ENCODE results near the gene PIGZ. TPM values are rescaled to one million over a fixed set of nuclear protein-coding genes. Genes with fewer than 3 reads are reported as not detected.

The PIGZ gene
- total and polyA plus RNA-seq, 5 donors from 2014 or later = 0.34 to 0.47 (median 0.42) TPM; not detected in 1

- no peaks in the 10 kb centered on the region for H3K36me3 ChIP-seq (ENCODE audit: control insufficient read depth, insufficient read depth, low read length)
- peaks cover 3% of the 10 kb centered on the region for H3K27me3 ChIP-seq (ENCODE audit: control insufficient read depth, insufficient read depth, low read length)
- peak overlapping the region in 1 of 3 donors; percentile 20 for H3K27ac Mint-ChIP-seq
- H3K4me1 ChIP-seq (ENCODE audit: control insufficient read depth, insufficient read depth, low read length, poor library complexity, severe bottlenecking) = peaks cover 11% of the 10 kb centered on the region
- no peaks in the 10 kb centered on the region for H3K9me3 ChIP-seq (ENCODE audit: control insufficient read depth in 2 of 2, low read length in 2 of 2)
- ATAC-seq (ENCODE audit: low read depth in 2 of 2) (peak; percentile 64 to 73), DNase-seq (peak; percentile 58 to 64 (median 61))
- no peaks in the 10 kb centered on the region for H3K36me3 Mint-ChIP-seq
- H3K27ac ChIP-seq (ENCODE audit: insufficient read depth, low read length, poor library complexity, severe bottlenecking) = no peak overlapping the region
- H3K4me3 ChIP-seq (ENCODE audit: low read depth, low read length) = no peak overlapping the region
- H3K4me1 Mint-ChIP-seq = peaks cover 0 to 18% (median 3%) of the 10 kb centered on the region in 4 donors
- peak overlapping the region; percentile 83 to 96 (median 87) for H3K4me3 Mint-ChIP-seq
- H3K9me3 Mint-ChIP-seq = no peaks in the 10 kb centered on the region
- peaks cover 13% of the 10 kb centered on the region for H3K27me3 Mint-ChIP-seq
Observed at GRCh38 chr3:196969660-196970546, 1.3 kb upstream of the PIGZ start.

- Mint-ChIP-seq H3K27me3 (peaks cover 17% of the 10 kb centered on the region), H3K9me3 (no peaks in the 10 kb centered on the region), H3K4me3 (peak overlapping the region; percentile 74 to 91 (median 84)), H3K27ac (no peak overlapping the region), H3K36me3 (no peaks in the 10 kb centered on the region), H3K4me1 (peaks cover 0 to 18% (median 3%) of the 10 kb centered on the region in 4 donors)
- ATAC-seq (ENCODE audit: low read depth in 2 of 2) (peak; percentile 23 to 43), DNase-seq (peak; percentile 15 to 55 (median 36))
- Histone ChIP-seq H3K4me1 (ENCODE audit: control insufficient read depth, insufficient read depth, low read length, poor library complexity, severe bottlenecking) (peaks cover 11% of the 10 kb centered on the region), H3K27me3 (ENCODE audit: control insufficient read depth, insufficient read depth, low read length) (peaks cover 3% of the 10 kb centered on the region), H3K27ac (ENCODE audit: insufficient read depth, low read length, poor library complexity, severe bottlenecking) (no peak overlapping the region), H3K9me3 (ENCODE audit: control insufficient read depth in 2 of 2, low read length in 2 of 2) (no peaks in the 10 kb centered on the region), H3K36me3 (ENCODE audit: control insufficient read depth, insufficient read depth, low read length) (no peaks in the 10 kb centered on the region), H3K4me3 (ENCODE audit: low read depth, low read length) (no peak overlapping the region)
Observed at GRCh38 chr3:196969134-196969659, 564 bp upstream of the PIGZ start.

GRCh38 chr3:196967412-196968232, 1.0 kb downstream of the PIGZ start:
- no peak overlapping the region for H3K4me3 ChIP-seq (ENCODE audit: low read depth, low read length)

GRCh38 chr3:196966526-196967401, 1.9 kb downstream of the PIGZ start:
- H3K27ac ChIP-seq (ENCODE audit: insufficient read depth, low read length, poor library complexity, severe bottlenecking) = no peak overlapping the region
- H3K9me3 ChIP-seq (ENCODE audit: control insufficient read depth in 2 of 2, low read length in 2 of 2) = no peaks in the 10 kb centered on the region
- Mint-ChIP-seq H3K27me3 (peaks cover 24% of the 10 kb centered on the region), H3K27ac (no peak overlapping the region), H3K36me3 (no peaks in the 10 kb centered on the region), H3K4me1 (peaks cover 0 to 18% (median 5%) of the 10 kb centered on the region in 4 donors), H3K4me3 (peak overlapping the region in 3 of 4 donors; percentile 24 to 90 (median 90)), H3K9me3 (peaks cover 0 to 2% (median 0%) of the 10 kb centered on the region in 7 donors)
- ATAC-seq (ENCODE audit: low read depth in 2 of 2) = no peak
- no peaks in the 10 kb centered on the region for H3K36me3 ChIP-seq (ENCODE audit: control insufficient read depth, insufficient read depth, low read length)
- peaks cover 3% of the 10 kb centered on the region for H3K27me3 ChIP-seq (ENCODE audit: control insufficient read depth, insufficient read depth, low read length)
- no peak for DNase-seq
- peaks cover 11% of the 10 kb centered on the region for H3K4me1 ChIP-seq (ENCODE audit: control insufficient read depth, insufficient read depth, low read length, poor library complexity, severe bottlenecking)
- H3K4me3 ChIP-seq (ENCODE audit: low read depth, low read length) = no peak overlapping the region

More at GRCh38 chr3:196967412-196968232, 1.0 kb downstream of the PIGZ start:
- no peak for DNase-seq
- Histone ChIP-seq H3K36me3 (ENCODE audit: control insufficient read depth, insufficient read depth, low read length) (no peaks in the 10 kb centered on the region), H3K27ac (ENCODE audit: insufficient read depth, low read length, poor library complexity, severe bottlenecking) (no peak overlapping the region), H3K4me1 (ENCODE audit: control insufficient read depth, insufficient read depth, low read length, poor library complexity, severe bottlenecking) (peaks cover 11% of the 10 kb centered on the region), H3K9me3 (ENCODE audit: control insufficient read depth in 2 of 2, low read length in 2 of 2) (no peaks in the 10 kb centered on the region), H3K27me3 (ENCODE audit: control insufficient read depth, insufficient read depth, low read length) (peaks cover 3% of the 10 kb centered on the region)
- H3K4me3 Mint-ChIP-seq = peak overlapping the region; percentile 75 to 90 (median 86)
- peaks cover 0 to 2% (median 0%) of the 10 kb centered on the region in 7 donors for H3K9me3 Mint-ChIP-seq
- no peaks in the 10 kb centered on the region for H3K36me3 Mint-ChIP-seq
- peaks cover 24% of the 10 kb centered on the region for H3K27me3 Mint-ChIP-seq
- no peak overlapping the region for H3K27ac Mint-ChIP-seq
- H3K4me1 Mint-ChIP-seq = peaks cover 0 to 18% (median 4%) of the 10 kb centered on the region in 4 donors
- ATAC-seq (ENCODE audit: low read depth in 2 of 2) = no peak

GRCh38 chr3:196965804-196966173, 2.8 kb downstream of the PIGZ start:
- no peaks in the 10 kb centered on the region for H3K36me3 Mint-ChIP-seq
- no peak overlapping the region for H3K27ac Mint-ChIP-seq
- H3K27me3 ChIP-seq (ENCODE audit: control insufficient read depth, insufficient read depth, low read length) = no peaks in the 10 kb centered on the region
- H3K9me3 Mint-ChIP-seq = peaks cover 0 to 2% (median 0%) of the 10 kb centered on the region in 7 donors
- H3K4me3 ChIP-seq (ENCODE audit: low read depth, low read length) = no peak overlapping the region
- peaks cover 0 to 18% (median 5%) of the 10 kb centered on the region in 4 donors for H3K4me1 Mint-ChIP-seq
- no peaks in the 10 kb centered on the region for H3K36me3 ChIP-seq (ENCODE audit: control insufficient read depth, insufficient read depth, low read length)
- H3K27me3 Mint-ChIP-seq = peaks cover 24% of the 10 kb centered on the region
- peak overlapping the region in 1 of 4 donors; percentile 90 for H3K4me3 Mint-ChIP-seq
- no peak for DNase-seq
- ATAC-seq (ENCODE audit: low read depth in 2 of 2) = no peak
- peaks cover 11% of the 10 kb centered on the region for H3K4me1 ChIP-seq (ENCODE audit: control insufficient read depth, insufficient read depth, low read length, poor library complexity, severe bottlenecking)
- no peak overlapping the region for H3K27ac ChIP-seq (ENCODE audit: insufficient read depth, low read length, poor library complexity, severe bottlenecking)
- no peaks in the 10 kb centered on the region for H3K9me3 ChIP-seq (ENCODE audit: control insufficient read depth in 2 of 2, low read length in 2 of 2)

- Mint-ChIP-seq H3K36me3 (no peaks in the 10 kb centered on the region), H3K27ac (no peak overlapping the region), H3K4me3 (peak overlapping the region in 2 of 4 donors; percentile 84 to 90), H3K9me3 (peaks cover 0 to 2% (median 0%) of the 10 kb centered on the region in 7 donors), H3K4me1 (peaks cover 0 to 14% (median 3%) of the 10 kb centered on the region in 4 donors), H3K27me3 (peaks cover 27% of the 10 kb centered on the region)
- no peaks in the 10 kb centered on the region for H3K9me3 ChIP-seq (ENCODE audit: control insufficient read depth in 2 of 2, low read length in 2 of 2)
- H3K27me3 ChIP-seq (ENCODE audit: control insufficient read depth, insufficient read depth, low read length) = no peaks in the 10 kb centered on the region
- ATAC-seq (ENCODE audit: low read depth in 2 of 2) (no peak), DNase-seq (no peak)
- no peak overlapping the region for H3K4me3 ChIP-seq (ENCODE audit: low read depth, low read length)
- no peaks in the 10 kb centered on the region for H3K36me3 ChIP-seq (ENCODE audit: control insufficient read depth, insufficient read depth, low read length)
- peaks cover 11% of the 10 kb centered on the region for H3K4me1 ChIP-seq (ENCODE audit: control insufficient read depth, insufficient read depth, low read length, poor library complexity, severe bottlenecking)
- no peak overlapping the region for H3K27ac ChIP-seq (ENCODE audit: insufficient read depth, low read length, poor library complexity, severe bottlenecking)
Observed at GRCh38 chr3:196965112-196965803, 3.4 kb downstream of the PIGZ start.
